GM21447 (cell line): Measurements from ENCODE around the gene STX17.
A peak's percentile ranks its signal among the peaks of the same experiment; 100 is the strongest.

ENCODE experiments used
- ATAC-seq: cut with Tn5 transposase; IDR thresholded peaks from one replicate; pipeline ENCODE4 v1.9.1; 2021; ENCODE audit not compliant: unreplicated experiment

Gene STX17

DNA sequence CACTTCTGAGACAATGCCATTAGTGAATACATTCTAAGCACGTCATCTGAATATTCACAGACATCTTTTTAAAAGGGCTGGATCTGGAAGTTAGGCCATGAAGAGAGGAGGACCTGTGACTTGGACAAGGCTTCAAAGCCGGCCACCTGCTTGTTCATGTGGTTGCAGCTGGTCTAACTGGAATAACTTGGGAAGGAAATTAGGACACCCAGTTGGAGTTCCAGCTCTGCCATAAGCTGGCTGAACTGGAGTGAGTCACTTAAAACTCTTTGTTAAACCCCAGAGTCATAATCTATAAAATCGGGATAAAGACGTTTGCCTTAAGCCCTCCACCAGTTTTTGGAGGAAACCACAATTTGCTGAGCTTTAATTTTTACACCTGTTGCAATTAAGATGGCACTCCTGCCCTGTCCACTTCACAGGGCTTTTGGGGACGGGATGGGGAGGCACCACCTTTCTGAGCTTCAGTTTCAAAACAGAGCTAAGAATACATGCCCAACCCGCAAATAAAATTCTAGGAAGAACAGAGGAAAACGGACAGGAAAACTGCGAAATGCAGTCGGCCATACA lies 536 bp upstream of the STX17 start:
- no peak for ATAC-seq

DNA sequence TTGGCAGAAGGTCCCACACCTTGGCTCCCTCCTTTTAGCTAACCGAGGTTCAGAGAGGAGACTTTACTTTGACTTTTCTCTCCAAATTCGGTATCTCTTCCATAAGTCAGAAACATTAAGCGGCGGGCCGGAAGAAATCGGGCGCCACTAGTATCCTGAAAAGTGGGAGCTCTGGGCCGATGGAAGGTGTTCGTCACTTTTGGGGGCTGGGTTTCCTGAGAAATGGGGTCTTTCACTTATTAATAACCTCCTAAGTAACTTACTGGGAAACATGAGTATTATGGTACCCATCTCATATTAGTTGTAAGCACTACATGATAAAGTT lies 716 bp downstream of the STX17 start:
- ATAC-seq, result no peak

DNA sequence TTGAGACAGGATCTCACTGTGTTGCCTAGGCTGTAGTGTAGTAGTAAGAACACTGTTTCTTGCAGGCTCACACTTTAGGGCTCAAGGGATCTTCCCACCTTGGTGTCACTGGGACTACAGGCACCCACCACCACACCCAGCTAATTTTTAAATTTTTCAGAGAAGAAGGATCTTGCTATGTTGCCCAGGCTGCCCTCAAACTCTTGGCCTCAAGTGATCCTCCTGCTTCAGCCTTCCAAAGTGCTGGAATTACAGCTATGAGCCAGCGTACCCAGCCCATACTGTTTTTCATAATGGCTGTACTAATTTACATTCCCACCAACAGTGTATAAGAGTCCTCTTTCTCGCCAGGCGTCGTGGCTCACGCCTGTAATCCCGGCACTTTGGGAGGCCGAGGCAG lies 5.1 kb downstream of the STX17 start:
- no peak for ATAC-seq

DNA sequence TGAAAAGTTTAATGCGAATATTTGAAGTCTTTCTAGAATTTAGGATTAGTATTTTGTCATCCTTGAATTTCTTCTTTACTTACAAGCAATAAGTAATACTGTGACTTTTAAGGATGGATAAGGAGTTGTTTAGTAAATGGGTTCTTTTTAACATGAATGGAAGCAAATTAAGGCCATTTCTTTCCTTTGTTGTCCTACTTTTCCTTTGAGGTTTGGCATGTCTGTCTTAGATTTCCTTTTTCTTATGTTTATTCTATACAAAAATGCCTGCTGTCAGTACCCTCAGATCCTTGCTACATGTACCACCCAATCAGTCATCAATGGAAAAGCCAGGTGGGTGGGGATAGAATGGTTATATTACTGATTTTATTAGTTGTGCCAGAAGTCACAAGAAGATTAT lies 10.2 kb downstream of the STX17 start:
- no peak for ATAC-seq

DNA sequence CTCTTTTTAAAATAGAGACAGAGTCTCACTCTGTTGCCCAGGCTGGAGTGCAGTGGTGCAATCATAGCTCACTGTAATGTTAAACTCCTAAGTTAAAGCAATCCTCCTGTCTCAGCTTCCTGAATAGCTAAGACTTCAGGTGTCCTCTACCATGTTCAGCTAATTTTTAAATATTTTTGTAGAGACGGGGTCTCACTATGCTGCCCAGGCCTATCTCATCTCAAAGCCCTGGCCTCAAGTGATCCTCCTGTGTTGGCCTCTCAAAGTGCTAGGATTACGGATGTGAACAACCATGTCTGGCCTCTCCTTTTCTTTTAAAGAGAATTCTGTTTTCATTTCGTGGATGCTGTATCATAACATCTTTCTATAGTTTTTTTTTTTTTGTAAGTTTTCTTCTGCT lies 11.7 kb downstream of the STX17 start:
- no peak for ATAC-seq

DNA sequence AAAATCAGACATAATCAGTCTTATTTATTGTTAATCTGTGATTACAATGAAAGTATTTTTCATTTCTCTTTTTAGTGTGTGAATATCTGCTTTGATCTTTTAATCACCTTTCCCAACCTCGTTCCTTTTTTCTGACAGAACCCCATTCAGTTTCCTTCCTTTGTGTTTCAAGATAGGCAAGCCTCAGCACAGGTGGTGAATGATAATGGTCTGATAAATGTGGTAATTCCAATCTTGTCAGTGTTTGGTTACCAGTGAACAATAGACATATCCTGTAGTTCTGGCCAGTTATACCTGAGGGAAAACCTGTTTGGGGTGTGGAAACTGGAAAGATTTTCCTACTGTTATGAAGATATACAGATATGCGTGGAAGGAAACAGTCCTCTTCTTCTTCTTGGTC lies 13.5 kb downstream of the STX17 start:
- ATAC-seq, result no peak

DNA sequence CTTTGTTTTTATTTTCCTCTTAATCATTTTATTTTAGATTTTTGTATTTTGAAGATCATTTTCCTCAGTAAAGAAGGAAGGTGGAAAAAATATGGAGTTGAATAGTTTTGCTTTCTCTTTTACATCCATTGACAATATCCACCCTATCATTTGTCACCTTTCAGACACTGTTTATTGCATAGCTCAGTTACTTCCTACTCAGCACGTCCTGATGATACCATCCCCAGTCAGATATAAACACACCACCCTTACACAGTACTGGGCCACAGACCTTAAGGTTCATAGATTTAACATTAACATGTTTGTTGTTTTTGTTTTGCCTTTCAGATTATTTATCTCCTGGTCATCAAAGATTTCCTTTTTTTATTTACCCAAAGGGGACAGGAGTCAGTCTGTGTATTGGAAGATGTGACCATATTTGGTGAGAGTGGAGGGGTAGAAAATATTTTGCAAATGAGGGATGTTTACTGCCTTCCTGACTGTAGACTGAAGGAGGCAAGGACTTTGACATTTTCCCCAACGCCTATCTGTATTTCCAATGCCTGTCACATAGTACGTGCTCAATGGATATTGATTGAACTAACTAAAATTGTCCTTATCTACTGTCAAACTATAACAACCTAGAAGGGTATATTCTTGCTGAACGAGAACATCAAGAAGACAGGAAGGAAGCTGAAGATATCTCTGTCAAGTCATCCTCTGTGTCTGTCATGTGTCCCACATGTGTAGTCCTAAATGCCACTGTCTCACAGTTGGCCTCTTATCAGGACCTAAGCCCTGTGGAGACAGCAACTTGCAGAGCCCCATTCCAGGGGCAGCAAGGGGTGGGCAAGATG lies 15.6 kb downstream of the STX17 start:
- no peak for ATAC-seq

DNA sequence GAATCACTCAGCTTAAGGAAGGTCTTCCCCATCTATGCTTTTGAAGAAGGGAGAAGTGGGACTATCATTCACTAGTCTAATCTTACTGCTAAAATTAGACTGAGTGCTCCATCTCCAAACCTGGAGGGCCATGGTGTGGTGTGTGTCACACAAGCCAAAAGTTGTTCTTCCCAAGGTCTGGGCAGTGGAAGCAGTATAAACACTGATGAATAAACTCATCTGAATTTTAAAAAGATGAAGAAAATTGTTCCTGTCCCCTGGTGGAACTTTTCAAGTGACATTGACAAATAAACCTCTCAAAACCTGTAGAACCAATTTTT lies 16.2 kb downstream of the STX17 start:
- no peak for ATAC-seq

DNA sequence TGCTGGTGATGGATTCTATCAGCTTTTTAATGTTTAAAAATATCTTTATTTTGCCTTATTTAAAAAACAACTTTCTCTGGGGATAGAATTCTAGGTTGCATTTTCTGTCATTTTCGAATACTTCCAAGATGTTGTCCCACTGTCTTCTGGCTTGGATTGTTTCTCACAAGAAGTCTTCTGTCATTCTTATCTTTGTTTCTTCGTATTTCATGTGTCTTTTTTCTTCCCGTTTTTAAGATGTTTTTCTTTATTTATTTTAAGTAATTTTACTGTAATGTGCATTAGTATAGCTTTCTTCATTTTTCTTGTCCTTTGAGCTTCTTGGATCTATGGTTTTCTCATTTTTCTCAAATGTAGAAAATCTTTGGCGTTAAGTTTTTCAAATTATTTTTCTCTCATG lies 19.1 kb downstream of the STX17 start:
- ATAC-seq, result no peak

DNA sequence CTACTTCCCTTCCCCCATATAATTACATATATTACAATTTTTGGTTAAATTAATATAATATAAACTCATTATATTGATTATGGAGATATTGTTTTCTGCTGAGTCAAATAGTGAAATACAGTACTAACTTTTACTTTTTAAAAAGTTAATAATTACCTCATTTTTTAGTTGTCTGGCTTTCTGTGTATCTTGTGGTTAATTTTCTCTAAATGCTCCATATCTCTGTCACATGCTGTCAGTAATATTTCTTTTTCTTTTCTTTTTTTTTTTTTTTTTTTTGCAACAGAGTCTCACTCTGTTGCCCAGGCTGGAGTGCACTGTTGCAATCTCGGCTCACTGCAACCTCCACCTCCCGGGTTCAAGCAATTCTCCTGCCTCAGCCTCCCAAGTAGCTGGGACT lies 23.2 kb downstream of the STX17 start:
- ATAC-seq, result no peak

DNA sequence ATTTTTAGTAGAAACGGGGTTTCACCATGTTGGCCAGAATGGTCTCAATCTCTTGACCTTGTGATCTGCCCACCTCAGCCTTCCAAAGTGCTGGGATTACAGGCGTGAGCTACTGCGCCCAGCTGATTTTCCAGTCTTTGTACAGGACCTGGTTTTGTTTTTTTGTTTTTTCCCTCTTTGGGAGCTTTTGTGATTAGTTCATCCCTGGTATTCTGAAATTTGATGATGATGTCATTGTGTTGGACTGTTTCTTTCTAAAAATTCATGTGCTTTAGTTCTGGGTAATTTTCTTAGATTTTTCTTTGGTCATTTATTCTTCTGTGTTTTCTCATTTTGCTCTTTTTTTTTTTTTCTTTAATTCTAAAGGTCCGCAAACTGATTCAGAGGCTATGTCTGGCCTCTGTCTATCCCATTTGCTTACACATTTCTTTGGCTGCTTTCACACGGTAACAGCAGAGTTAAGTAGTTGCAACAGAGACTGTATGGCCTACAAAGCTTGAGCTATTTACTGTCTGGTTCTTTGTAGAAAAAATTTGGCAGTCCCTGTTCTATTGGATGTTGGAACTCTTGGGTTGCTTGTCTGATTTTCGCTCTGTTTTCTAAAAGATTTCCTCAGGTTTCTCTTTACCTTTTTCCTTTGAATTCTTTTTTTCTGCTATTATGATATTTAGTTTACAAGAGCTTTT lies 24.8 kb downstream of the STX17 start:
- ATAC-seq, result no peak

DNA sequence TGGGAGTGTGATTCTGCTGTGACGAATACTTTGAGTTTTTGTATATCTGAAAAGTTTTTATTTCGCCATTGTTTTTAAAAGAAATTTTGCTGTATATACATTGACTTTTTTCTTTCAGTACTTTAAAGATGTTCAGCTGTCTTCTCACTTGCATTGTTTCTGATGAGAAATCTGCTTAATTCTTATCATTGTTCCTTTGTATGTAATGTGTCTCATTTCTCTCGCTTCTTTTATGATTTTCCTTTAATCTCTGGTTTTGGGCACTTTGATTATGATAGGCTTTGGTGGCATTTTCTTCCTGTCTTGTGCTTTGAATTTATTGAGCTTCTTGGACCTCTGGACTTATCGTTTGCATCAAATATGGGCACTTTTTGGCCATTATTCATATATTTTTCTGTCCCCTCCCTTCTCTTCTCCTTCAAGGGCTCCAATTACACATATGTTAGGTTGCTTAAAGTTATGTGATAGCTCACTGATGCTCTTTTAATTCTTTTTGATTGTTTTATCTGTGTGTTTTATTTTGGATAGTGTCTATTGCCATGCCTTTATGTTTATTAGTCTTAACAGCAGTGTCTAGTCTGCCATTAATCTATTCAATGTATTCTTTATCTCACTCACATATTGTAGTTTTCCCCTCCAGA lies 30.6 kb downstream of the STX17 start:
- no peak for ATAC-seq

DNA sequence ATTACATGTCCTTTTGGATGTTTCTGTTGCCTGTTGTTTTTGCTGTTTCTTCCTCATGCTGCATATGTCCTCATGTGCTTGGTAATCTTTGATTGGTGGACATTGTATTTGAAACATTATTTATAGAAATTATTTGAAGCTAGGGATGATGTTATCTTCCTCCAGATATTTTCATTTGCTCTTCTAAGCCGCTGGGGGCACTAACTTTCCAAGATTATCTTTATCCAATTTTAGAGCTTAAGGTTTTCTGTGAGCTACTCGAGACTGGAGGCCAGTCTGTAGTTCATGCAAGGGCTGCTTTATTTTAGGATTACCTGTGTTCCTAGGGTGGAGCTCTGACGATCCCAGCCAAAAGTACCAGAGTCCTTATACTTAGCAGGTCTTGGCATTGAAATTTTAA lies 40.9 kb downstream of the STX17 start:
- no peak for ATAC-seq

DNA sequence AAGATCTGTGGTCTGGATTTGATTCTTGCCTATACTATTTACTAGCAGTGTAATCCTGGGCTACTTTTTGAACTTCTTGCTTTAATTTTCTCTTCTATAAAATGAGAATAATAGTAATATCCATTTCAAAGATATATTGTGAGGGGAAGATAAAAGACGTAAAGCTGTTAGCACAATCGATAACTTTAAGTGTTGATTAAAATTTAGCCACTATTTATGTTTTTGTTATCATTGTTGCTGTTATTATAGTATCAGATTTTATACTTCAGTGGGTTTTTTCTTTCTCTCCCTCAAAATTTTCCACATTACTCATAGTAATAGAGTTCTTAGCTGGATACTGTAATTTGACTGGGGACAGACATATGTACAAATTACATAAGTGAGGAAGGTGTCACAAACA lies 42.0 kb downstream of the STX17 start:
- no peak for ATAC-seq

DNA sequence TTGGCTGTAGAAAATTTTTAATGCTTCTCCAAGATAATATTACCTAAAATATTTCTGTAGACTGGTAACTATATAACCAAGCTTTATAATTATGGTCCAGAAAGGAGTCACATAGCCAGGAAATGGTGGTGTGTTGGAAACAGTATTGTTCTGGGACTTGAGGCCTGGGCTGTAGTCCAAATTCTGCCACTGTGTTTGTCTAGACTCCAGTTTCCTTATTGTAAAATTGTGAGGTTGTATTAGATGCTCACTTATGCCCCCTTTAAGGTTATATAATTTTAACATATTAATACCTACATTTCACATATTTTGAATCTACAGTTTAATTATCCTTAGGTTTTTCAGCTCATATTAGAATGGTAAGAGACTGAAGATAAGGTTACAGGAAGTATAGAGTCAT lies 42.4 kb downstream of the STX17 start:
- no peak for ATAC-seq

DNA sequence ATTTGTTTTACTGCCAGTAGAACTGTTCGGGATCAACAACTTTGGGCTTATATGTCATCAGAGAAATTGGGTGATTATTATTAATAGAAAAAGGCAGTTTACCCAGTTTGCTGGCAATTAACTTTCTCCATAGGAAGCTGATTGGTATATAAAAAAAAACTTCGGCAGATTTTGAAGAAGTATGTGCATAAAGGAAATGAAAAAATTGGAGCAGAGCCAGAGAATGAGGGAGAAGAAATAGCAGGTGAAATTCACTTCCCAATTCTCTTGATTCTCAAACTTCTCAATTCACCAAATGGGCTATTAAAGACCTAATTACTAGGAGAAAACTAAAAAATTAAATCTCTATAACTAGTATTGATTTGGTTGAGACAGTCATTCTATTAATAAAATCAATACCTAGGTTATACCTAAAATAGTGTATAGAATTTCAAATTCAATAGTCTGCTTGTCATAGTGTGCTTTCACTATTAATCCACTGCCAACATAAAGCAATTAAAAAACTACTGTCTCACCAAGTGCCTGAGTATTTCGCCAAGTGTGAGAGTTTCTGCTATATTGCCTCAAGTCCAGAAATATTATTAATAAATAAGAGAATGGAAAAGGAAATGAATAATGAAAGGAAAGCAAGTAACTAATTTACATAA lies 47.5 kb downstream of the STX17 start:
- no peak for ATAC-seq

DNA sequence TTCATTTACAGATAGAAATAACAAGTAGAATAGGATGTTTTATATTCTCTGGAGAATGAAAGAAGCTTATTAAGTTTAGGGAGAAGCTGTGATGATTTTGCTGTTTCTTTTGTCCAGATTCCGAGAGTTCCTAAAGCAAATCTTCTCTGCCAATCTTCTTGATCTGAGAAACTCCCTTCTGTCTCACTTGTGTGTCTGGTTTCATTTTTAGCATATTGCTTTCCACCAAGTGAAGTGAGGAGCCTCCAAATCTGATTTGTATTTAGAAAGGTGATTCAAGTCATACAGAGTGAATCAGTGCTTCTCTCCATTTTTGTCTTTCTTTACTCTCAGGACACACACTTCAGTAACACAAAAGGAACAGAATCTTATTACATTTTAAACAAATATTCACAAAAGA lies 48.4 kb downstream of the STX17 start:
- ATAC-seq, result peak; percentile 51

DNA sequence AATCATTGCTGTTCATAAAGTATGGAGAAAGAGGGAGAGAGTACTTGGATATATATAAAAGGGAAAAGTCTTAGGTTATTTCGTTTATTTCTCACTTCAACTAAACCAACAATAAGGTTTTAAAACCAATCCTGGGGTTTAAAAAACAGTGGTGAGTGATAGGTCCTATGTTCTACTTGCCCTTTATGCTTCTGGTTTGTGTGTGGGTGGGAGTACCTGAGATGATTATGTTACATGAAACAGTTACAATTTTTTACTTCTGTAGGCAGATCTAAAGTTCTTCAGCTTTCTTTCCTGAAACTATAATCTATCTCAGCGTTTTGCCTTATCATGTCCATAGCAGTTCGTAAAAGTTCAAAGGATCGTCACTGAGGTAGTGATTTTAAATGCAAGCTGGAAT lies 49.2 kb downstream of the STX17 start:
- ATAC-seq, result no peak

DNA sequence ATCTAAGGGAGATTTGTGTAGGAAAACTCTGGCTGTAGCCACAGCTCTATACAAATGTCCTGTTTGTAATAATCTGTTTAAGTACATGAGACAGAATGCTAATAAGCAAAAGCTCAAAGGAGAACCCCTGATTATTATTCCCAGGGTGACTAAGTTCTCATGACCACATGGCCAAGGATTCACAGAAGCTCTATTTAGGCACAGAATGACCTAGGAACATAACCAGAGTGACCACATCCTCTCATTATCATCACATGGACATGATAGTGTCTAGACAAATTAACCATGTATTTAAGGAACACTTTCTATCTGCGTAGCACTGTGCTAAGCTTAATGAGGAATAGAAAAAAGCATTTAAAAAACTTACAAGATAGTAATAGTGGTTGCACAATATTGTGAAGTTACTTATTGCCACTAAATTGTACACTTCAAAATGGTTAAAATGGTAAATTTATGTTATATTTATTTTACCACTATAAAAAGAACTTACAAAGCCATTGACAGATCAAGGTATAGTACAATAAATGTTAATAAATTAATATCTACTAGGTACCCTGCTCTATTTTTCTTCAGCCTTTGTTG lies 56.3 kb downstream of the STX17 start:
- no peak for ATAC-seq

DNA sequence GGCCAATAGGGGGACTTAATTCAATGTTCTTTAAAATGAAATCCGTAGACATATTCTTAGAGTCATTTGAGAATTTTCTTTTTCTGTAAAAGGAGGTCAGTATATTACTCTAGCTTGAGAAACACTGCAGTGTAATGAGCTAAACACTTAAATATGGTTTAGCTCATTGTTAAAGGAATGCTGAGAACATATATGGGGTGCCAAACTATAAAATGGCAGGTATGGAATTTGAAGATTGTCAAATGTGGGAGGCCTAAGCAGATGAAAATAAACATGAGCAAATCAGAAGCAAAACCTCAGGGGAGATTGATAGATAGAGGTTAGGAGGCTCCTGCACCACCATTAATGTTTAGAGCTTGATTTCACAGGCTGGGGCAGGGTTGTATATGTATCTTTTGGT lies 57.9 kb downstream of the STX17 start:
- no peak for ATAC-seq

DNA sequence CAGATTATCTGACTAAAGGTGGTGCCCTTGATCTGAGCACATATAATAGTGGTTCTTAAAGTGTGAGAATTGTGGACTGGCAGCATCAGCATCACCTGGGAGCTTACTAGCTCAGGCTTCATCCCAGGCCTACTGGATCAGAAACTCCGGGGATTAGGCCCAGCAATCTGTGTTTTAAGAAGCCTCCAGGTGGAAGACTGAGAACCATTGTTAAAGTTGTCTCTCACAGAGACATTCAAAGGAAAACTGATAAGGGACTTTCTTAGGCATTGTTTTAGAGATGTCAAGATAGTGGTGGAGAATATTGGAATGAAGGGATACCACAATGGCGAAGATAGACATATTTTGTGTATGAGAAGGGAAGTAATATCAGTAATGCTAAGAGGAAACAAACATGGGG lies 59.5 kb downstream of the STX17 start:
- no peak for ATAC-seq
